GM12878 (cell line): ENCODE data around the gene SLAIN2.

Experiments
- CBX5 ChIP-seq: sonication (generic); IDR thresholded peaks from 2 replicates; pipeline ENCODE4 v1.6.1; 2016; ENCODE audit warnings: low read depth, moderate library complexity, mild to moderate bottlenecking, inconsistent platforms
- CEBPB ChIP-seq, 2 experiments: fragments of 150-350 bp in 1 of 2; IDR thresholded peaks; 2 replicates each; pipeline ENCODE4 v1.6.1; 2012 to 2014; ENCODE audit warnings: low read depth in 2 of 2, low read length in 2 of 2, borderline replicate concordance in 1 of 2, inconsistent platforms in 1 of 2
- CTCF ChIP-seq, 3 experiments: IDR thresholded peaks in 2 of 3; conservative IDR thresholded peaks in 1 of 3; 2 replicates each; pipeline ENCODE4 v1.5.1; 2011; ENCODE audit warnings: low read depth in 3 of 3, low read length in 3 of 3, mild to moderate bottlenecking in 3 of 3, control low read depth in 2 of 3, moderate library complexity in 2 of 3, inconsistent platforms in 1 of 3, mixed read lengths in 1 of 3; ENCODE audit not compliant: control insufficient read depth in 2 of 3, insufficient read depth in 1 of 3; ENCODE audit errors: extremely low read depth in 1 of 3
- FOS ChIP-seq: IDR thresholded peaks from 3 replicates; pipeline ENCODE4 v1.6.1; 2011; ENCODE audit warnings: borderline replicate concordance; ENCODE audit not compliant: insufficient read length; ENCODE audit errors: extremely low read depth
- NFIC ChIP-seq: IDR thresholded peaks from 2 replicates; pipeline ENCODE4 v1.6.1; 2012; ENCODE audit warnings: low read depth, mild to moderate bottlenecking, inconsistent platforms, low read length, moderate library complexity
- POLR2A ChIP-seq: IDR thresholded peaks from 2 replicates; pipeline ENCODE4 v1.6.1; 2011; ENCODE audit warnings: low read depth, mild to moderate bottlenecking, low read length
- POLR2AphosphoS5 ChIP-seq: IDR thresholded peaks from 2 replicates; pipeline ENCODE4 v1.6.1; 2011; ENCODE audit warnings: mild to moderate bottlenecking, low read length, inconsistent platforms
- RAD21 ChIP-seq: IDR thresholded peaks from 2 replicates; pipeline ENCODE4 v1.6.1; 2011; ENCODE audit warnings: mild to moderate bottlenecking, low read depth, low read length, moderate library complexity; ENCODE audit not compliant: insufficient read depth
- REST ChIP-seq: IDR thresholded peaks from 2 replicates; pipeline ENCODE4 v1.6.1; 2012; ENCODE audit warnings: mild to moderate bottlenecking, low read depth, low read length
- RFX5 ChIP-seq: IDR thresholded peaks from 2 replicates; pipeline ENCODE4 v1.6.1; 2011; ENCODE audit warnings: low read depth, low read length, improper control_type of control experiment
- SIN3A ChIP-seq: IDR thresholded peaks from 2 replicates; pipeline ENCODE4 v1.6.1; 2012; ENCODE audit warnings: low read depth, low read length, improper control_type of control experiment
- ZBTB4 ChIP-seq: fragments of 450-650 bp; formaldehyde crosslinking; IDR thresholded peaks from 2 replicates; pipeline ENCODE4 v1.4.0; 2022; ENCODE audit warnings: mild to moderate bottlenecking, moderate library complexity
- ZNF207 ChIP-seq: fragments of 450-650 bp; IDR thresholded peaks from 2 replicates; pipeline ENCODE4 v1.6.1; 2014; ENCODE audit warnings: antibody characterized with exemption, mild to moderate bottlenecking, borderline replicate concordance

DNA sequence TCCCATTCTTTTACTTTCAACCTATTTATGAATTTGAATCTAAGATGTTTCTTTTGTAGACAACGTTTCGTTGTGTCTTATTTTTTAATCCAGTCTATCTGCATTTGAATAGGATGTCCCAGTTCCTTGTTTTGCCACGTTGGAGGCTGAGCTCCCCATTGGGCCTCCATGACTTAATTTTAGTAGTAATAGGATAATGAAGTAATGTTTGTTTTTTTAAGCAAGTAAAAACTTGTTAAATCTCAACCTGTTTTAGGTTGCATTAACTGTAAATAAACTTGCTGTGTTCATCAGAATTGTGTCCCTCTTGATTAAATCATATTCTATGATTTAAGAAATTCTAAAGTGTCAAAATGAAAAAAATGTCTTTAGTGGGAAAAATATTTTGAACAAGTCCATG is 25.3 kb downstream of the SLAIN2 start:
- TF ChIP-seq ZBTB4 (CRISPR knock-in tag) = no peak
- no peak for TF ChIP-seq POLR2A
- TF ChIP-seq CTCF (IDR thresholded peaks at IDR 0.05 in 2 of 3, conservative IDR thresholded peaks at IDR 0.05 in 1 of 3; ENCODE audit: control insufficient read depth in 2 of 3, extremely low read depth in 1 of 3, insufficient read depth in 1 of 3, low read depth in 3 of 3, low read length in 3 of 3) = no peak
- TF ChIP-seq ZNF207 = no peak
- no peak for TF ChIP-seq RAD21
- TF ChIP-seq SIN3A = no peak
- no peak for TF ChIP-seq POLR2AphosphoS5
- no peak for TF ChIP-seq CEBPB (IDR thresholded peaks at IDR 0.05; ENCODE audit: borderline replicate concordance in 1 of 2, low read depth in 2 of 2, low read length in 2 of 2)
- TF ChIP-seq CBX5 = no peak
- no peak for TF ChIP-seq REST
- TF ChIP-seq NFIC = no peak
- TF ChIP-seq FOS = no peak
- no peak for TF ChIP-seq RFX5
